HUES64 (cell line): ENCODE results near the gene ZBTB49.

ENCODE experiments used
- H3K27ac ChIP-seq: 2 replicates; pipeline ENCODE4 v1.7.0; 2013; ENCODE audit warnings: low read depth, low read length, inconsistent platforms
- H3K27me3 ChIP-seq: 2 replicates; pipeline ENCODE4 v1.6.1; 2013; ENCODE audit warnings: mild to moderate bottlenecking, low read length; ENCODE audit not compliant: insufficient read depth
- H3K36me3 ChIP-seq: 2 replicates; pipeline ENCODE4 v1.6.1; 2013; ENCODE audit warnings: mild to moderate bottlenecking, low read length; ENCODE audit not compliant: insufficient read depth
- H3K4me1 ChIP-seq: 2 replicates; pipeline ENCODE4 v1.6.1; 2013; ENCODE audit warnings: mild to moderate bottlenecking, low read length, moderate library complexity; ENCODE audit not compliant: insufficient read depth
- H3K4me3 ChIP-seq: 2 replicates; pipeline ENCODE4 v1.5.1; 2013; ENCODE audit warnings: mild to moderate bottlenecking, low read length, moderate library complexity
- H3K9ac ChIP-seq: 2 replicates; pipeline ENCODE4 v1.6.1; 2013; ENCODE audit warnings: mild to moderate bottlenecking, low read depth, low read length
- H3K9me3 ChIP-seq: 2 replicates; pipeline ENCODE4 v1.6.1; 2013; ENCODE audit warnings: low read depth, low read length; ENCODE audit not compliant: insufficient read depth
- WGBS: fragments of 150-250, 120-280 bp; methylation state at CpG from one replicate; pipeline ENCODE4 v1.1.7; 2013; ENCODE audit warnings: missing lambda C conversion rate; 5-methylcytosine and 5-hydroxymethylcytosine counted together

ZBTB49 gene

DNA sequence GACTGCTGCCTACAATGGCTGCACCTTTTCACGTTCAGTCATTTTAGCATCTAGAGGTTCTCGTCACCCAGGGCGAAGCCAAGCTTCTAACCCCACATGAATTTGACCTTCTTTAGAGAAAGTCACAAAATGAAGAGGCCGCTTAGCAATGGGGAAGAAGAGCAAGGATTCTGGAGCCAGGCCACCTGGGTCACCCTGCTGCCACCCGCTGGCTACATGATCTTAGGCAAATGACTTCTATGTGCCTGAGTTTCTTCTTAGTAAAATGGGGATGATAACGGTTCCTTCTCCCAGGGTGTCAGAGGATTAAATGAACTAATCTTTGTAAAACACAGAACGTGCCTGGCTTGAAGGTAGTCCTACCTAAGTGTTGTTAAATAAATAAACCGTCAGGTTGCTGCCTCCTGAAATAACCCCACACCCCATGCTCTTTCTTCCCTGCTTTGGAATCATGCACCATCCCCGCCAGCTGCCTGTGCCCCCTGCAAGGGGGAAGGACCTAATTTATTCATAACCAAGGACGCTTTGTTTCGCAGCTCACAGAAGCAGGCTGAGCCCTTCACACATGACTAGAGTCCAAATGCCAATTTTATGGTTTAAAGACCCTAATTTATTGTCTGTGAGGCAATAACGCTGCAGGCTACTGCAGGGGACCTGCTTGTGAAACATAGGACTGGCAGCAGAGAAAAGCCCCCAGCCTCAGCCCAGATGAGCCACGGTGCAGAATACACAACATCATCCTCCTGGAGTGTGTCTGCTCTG, 68.2 kb downstream of the ZBTB49 start:
- H3K4me1 ChIP-seq = peaks cover 7% of the 10 kb centered on the region; the same call in 1 of the 2 replicates
- 65% methylated on average over 13 of the region's 13 CpGs for WGBS
- no peaks in the 10 kb centered on the region for H3K27me3 ChIP-seq
- H3K4me3 ChIP-seq = no peak overlapping the region
- no peaks in the 10 kb centered on the region for H3K36me3 ChIP-seq
- H3K27ac ChIP-seq = no peak overlapping the region
- no peak overlapping the region for H3K9ac ChIP-seq
- H3K9me3 ChIP-seq = no peaks in the 10 kb centered on the region

DNA sequence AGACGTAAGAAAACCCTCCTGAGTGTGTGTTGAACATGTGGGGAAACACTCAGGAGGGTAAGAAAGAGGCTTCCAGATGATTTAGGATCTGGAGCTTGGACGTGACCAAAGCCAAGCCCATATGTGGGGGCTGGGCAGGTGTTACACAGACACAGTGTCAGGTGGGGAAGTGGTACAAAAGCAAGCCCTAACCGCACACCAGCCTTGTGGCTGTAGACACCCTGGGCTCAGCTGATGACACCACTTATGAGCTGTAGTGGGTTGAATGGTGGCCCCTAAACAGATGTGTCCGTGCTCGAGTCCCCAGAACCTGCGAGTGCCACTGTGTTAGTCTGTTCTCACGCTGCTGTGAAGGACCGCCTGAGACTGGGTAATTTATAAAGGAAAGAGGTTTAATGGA, 71.8 kb downstream of the ZBTB49 start:
- no peak overlapping the region for H3K4me3 ChIP-seq
- no peaks in the 10 kb centered on the region for H3K27me3 ChIP-seq
- no peak overlapping the region for H3K9ac ChIP-seq
- WGBS = 95% methylated on average over 8 of the region's 8 CpGs
- H3K36me3 ChIP-seq = no peaks in the 10 kb centered on the region
- H3K9me3 ChIP-seq = no peaks in the 10 kb centered on the region
- peaks cover 7% of the 10 kb centered on the region; the same call in 1 of the 2 replicates for H3K4me1 ChIP-seq
- no peak overlapping the region for H3K27ac ChIP-seq

DNA sequence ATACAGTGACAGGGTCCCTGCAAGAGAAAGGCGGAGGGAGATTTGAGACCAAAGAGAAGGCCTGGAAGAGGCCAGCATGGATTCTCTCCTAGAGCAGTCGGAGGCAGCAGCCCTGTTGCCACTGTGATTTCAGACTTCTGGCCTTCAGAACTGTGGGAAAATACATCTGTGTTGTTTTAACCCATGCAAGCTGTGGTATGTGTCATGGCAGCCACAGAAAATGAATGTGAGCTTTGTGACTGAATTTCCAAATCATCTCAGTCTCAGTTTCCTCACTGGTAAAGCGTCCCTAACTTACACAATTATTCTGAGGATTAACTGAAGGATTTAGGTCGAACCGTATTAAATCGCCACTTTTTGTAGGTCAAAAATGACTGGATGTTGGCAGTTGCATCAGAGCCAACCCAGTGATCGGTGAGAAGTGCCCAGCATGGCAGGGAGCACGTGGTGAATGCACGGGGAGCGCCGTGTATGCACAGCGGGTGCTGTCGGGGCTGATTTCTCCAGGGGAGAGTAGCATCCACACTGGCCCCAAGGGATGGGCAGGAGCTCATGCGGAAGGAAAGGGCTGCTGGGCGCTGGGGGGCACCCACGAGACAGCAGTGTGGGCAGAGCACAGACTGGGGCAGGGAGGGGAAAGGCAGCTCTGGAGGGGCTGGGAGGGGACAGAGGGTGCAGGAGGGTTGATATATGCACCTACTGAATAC, 73.1 kb downstream of the ZBTB49 start:
- H3K4me3 ChIP-seq = no peak overlapping the region
- 81% methylated on average over 16 of the region's 16 CpGs for WGBS
- no peaks in the 10 kb centered on the region for H3K27me3 ChIP-seq
- H3K36me3 ChIP-seq = no peaks in the 10 kb centered on the region
- H3K9ac ChIP-seq = no peak overlapping the region
- H3K9me3 ChIP-seq = no peaks in the 10 kb centered on the region
- peaks cover 7% of the 10 kb centered on the region; the same call in 1 of the 2 replicates for H3K4me1 ChIP-seq
- H3K27ac ChIP-seq = no peak overlapping the region

DNA sequence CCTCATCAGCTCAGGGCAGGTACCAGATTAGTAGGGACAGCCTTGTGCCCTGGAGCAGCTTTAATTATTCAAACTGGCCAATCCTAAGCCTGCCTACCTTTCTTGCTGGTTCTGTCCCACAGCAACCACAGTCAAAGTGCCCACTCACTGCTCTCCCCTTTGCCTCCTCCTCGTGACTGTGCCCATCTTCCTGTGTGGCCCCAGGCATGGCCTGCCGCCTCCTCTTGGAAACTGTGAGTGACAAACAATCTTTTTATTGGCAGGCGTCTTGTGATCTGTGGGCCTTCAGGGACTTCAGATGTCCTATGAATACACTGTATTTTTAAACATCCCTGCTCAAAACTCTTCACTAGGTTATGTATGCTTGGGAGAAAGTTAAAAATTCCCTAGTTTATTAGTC, 74.0 kb downstream of the ZBTB49 start:
- Histone ChIP-seq H3K9me3 (no peaks in the 10 kb centered on the region), H3K9ac (no peak overlapping the region), H3K4me3 (no peak overlapping the region), H3K36me3 (no peaks in the 10 kb centered on the region), H3K27ac (no peak overlapping the region), H3K4me1 (no peaks in the 10 kb centered on the region), H3K27me3 (no peaks in the 10 kb centered on the region)
- 94% methylated on average over 3 of the region's 3 CpGs for WGBS

DNA sequence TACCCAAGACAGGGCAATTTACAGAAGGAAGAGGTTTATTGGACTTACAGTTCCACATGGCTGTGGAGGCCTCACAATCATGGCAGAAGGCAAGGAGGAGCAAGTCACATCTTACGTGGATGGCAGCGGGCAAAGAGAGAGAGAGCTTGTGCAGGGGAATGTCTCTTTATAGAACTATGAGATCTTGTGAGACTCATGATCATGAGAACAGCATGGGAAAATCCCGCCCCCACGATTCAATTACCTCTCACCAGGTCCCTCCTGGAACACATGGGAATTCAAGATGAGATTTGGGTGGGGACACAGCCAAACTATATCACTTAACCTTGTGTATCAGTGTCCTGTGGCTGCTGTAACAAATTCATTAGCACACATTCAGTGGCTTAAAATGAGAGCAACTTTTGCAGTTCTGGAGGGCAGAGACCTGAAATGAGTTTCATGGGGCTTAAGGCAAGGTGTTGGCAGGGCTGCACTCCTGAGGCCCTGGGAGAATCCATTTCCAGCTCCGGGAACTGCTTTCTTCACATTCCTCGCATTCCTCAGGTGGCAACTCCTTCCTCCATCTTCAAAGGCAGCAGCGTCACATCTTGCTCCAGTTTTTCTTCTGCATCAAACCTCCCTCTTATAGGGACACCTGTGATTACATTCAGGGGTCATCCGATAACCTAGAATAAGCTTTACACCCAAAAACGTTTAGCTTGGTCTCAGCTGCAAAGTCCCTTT, 74.6 kb downstream of the ZBTB49 start:
- Histone ChIP-seq H3K9ac (no peak overlapping the region), H3K27me3 (no peaks in the 10 kb centered on the region), H3K4me3 (no peak overlapping the region), H3K27ac (no peak overlapping the region), H3K36me3 (no peaks in the 10 kb centered on the region), H3K4me1 (no peaks in the 10 kb centered on the region), H3K9me3 (no peaks in the 10 kb centered on the region)
- WGBS = 81% methylated on average over 9 of the region's 9 CpGs

DNA sequence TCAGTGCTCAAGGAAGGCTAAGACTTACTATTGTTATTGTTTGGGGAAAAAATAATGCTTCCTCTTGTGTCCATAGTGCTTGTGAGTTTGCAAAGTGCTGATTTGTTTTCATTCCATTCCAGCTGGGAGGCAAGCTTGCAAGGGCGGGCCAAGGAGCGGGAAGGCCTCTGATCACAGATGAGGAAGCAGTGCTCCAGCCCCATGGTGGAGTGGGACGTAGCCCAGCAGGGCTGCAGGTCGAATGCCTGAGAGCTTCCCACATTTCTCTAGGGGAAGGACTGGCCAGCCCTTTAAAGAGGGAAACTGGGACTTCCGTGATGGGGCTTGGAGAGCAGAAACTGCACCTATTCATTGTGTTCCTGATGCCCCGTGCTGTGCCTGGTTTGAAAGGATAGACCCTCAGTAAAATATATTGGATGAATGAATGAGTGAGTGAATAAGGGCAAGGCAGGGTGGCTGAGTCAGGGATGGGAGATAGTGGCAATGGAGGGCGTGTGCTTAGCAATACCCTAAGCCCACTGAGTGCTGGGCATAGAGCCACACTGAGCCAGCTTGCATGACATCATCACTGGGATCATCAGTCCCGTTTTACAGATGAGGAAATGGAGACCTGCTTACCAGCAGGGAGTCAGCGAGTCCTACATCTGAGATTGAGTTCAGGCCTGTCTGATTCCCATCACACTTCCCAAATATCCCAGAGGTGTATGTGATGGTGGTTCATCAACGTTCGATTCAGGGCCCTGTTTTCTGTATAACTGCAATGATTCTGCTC, 78.9 kb downstream of the ZBTB49 start:
- Histone ChIP-seq H3K27me3 (no peaks in the 10 kb centered on the region), H3K9ac (no peak overlapping the region), H3K4me3 (no peak overlapping the region), H3K4me1 (no peaks in the 10 kb centered on the region), H3K27ac (no peak overlapping the region), H3K9me3 (no peaks in the 10 kb centered on the region), H3K36me3 (no peaks in the 10 kb centered on the region)
- 85% methylated on average over 11 of the region's 11 CpGs for WGBS
